ENCODE results near the gene FAIM.

- TF ChIP-seq, protein P1, sequence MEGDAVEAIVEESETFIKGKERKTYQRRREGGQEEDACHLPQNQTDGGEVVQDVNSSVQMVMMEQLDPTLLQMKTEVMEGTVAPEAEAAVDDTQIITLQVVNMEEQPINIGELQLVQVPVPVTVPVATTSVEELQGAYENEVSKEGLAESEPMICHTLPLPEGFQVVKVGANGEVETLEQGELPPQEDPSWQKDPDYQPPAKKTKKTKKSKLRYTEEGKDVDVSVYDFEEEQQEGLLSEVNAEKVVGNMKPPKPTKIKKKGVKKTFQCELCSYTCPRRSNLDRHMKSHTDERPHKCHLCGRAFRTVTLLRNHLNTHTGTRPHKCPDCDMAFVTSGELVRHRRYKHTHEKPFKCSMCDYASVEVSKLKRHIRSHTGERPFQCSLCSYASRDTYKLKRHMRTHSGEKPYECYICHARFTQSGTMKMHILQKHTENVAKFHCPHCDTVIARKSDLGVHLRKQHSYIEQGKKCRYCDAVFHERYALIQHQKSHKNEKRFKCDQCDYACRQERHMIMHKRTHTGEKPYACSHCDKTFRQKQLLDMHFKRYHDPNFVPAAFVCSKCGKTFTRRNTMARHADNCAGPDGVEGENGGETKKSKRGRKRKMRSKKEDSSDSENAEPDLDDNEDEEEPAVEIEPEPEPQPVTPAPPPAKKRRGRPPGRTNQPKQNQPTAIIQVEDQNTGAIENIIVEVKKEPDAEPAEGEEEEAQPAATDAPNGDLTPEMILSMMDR (IDR thresholded peaks at IDR 0.05 in 8 of 11, conservative IDR thresholded peaks at IDR 0.05 in 3 of 11): no peak
- no peak for TF ChIP-seq POLR2A (IDR thresholded peaks at IDR 0.05)
- peak; percentile 32 to 75 (median 74) for TF ChIP-seq POLR2AphosphoS5 (IDR thresholded peaks at IDR 0.05)
Measured at GRCh38 chr3:138608322-138609135, at the start of gene FAIM.
